NCI-H460 (cell line): ENCODE results near the gene ZNF705A. TPM values are rescaled to one million over a fixed set of nuclear protein-coding genes. Genes with fewer than 3 reads are reported as not detected.
A peak's percentile ranks its signal among the peaks of the same experiment; 100 is the strongest.
"Not testable (repeated sequence)": the region's sequence is repeated elsewhere in the genome, so short reads cannot be mapped to it uniquely, and the experiment has no call there.

Source experiments
- DNase-seq: peaks from one replicate; pipeline ENCODE4 v3.0.0-alpha.2; 2016; ENCODE audit warnings: low read depth; ENCODE audit errors: extremely low read depth
- polyA plus RNA-seq: library from polyadenylated mRNA; depleted of rRNA; stranded (reverse); fragments of >200 nt; gene quantifications from 2 replicates; pipeline ENCODE4 v1.2.3, GENCODE V29; 2014; cell fraction: nucleus; rRNA removed
- total RNA-seq: library from RNA; depleted of rRNA; stranded (reverse); fragments of >200 nt; shearing (Covaris generic); gene quantifications from 2 replicates; pipeline ENCODE4 v1.2.3, GENCODE V29; 2014; rRNA removed

Gene ZNF705A
- total RNA-seq = not detected in 2 replicates
- polyA plus RNA-seq = not detected in 2 replicates

- DNase-seq = no peak
Observed at GRCh38 chr12:8156845-8157244, at the start of gene ZNF705A. Gene ZNF705A (plus strand): TSS chr12:8157015. CDS start chr12:8172626, 15,611 bp downstream.

- DNase-seq = peak; percentile 58
Observed at GRCh38 chr12:8108808-8109398, 47.9 kb upstream of the ZNF705A start.

- DNase-seq = not testable (repeated sequence)
Observed at GRCh38 chr12:8113117-8113516, 43.7 kb upstream of the ZNF705A start.

GRCh38 chr12:8120072-8120713 lies 36.6 kb upstream of the ZNF705A start:
- DNase-seq = no peak

- DNase-seq = no peak
Observed at GRCh38 chr12:8123124-8123912, 33.5 kb upstream of the ZNF705A start, which contains the start of gene CLEC4A. Gene CLEC4A (plus strand): TSS chr12:8123617. CDS start chr12:8123879, 262 bp downstream.

- DNase-seq = no peak
Observed at GRCh38 chr12:8127138-8127537, 29.7 kb upstream of the ZNF705A start.

- DNase-seq = not testable (repeated sequence)
Observed at GRCh38 chr12:8133636-8134397, 23.0 kb upstream of the ZNF705A start.

GRCh38 chr12:8134398-8134930 lies 22.4 kb upstream of the ZNF705A start:
- not testable (repeated sequence) for DNase-seq

- not testable (repeated sequence) for DNase-seq
Observed at GRCh38 chr12:8141647-8142046, 15.2 kb upstream of the ZNF705A start.

- DNase-seq = no peak
Observed at GRCh38 chr12:8143261-8143660, 13.6 kb upstream of the ZNF705A start.

GRCh38 chr12:8145754-8146441 lies 10.9 kb upstream of the ZNF705A start:
- no peak for DNase-seq

GRCh38 chr12:8146442-8146771 lies 10.4 kb upstream of the ZNF705A start:
- no peak for DNase-seq

- DNase-seq = no peak
Observed at GRCh38 chr12:8154526-8154925, 2.3 kb upstream of the ZNF705A start.

GRCh38 chr12:8156416-8156815 lies 399 bp upstream of the ZNF705A start:
- no peak for DNase-seq

- DNase-seq = no peak
Observed at GRCh38 chr12:8157484-8158198, 826 bp downstream of the ZNF705A start.

- not testable (repeated sequence) for DNase-seq
Observed at GRCh38 chr12:8172911-8173310, 16.1 kb downstream of the ZNF705A start.

- peak; percentile 27 for DNase-seq
Observed at GRCh38 chr12:8179989-8180585, 23.3 kb downstream of the ZNF705A start.

- not testable (repeated sequence) for DNase-seq
Observed at GRCh38 chr12:8181271-8181670, 24.5 kb downstream of the ZNF705A start.

- DNase-seq = not testable (repeated sequence)
Observed at GRCh38 chr12:8182923-8183322, 26.1 kb downstream of the ZNF705A start.
